Measurements from ENCODE around the gene PDIA5.

PDIA5 gene

GRCh38 chr3:123201223-123201556 lies 134.4 kb downstream of the PDIA5 start:
- TF ChIP-seq, protein P1, sequence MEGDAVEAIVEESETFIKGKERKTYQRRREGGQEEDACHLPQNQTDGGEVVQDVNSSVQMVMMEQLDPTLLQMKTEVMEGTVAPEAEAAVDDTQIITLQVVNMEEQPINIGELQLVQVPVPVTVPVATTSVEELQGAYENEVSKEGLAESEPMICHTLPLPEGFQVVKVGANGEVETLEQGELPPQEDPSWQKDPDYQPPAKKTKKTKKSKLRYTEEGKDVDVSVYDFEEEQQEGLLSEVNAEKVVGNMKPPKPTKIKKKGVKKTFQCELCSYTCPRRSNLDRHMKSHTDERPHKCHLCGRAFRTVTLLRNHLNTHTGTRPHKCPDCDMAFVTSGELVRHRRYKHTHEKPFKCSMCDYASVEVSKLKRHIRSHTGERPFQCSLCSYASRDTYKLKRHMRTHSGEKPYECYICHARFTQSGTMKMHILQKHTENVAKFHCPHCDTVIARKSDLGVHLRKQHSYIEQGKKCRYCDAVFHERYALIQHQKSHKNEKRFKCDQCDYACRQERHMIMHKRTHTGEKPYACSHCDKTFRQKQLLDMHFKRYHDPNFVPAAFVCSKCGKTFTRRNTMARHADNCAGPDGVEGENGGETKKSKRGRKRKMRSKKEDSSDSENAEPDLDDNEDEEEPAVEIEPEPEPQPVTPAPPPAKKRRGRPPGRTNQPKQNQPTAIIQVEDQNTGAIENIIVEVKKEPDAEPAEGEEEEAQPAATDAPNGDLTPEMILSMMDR (IDR thresholded peaks at IDR 0.05; ENCODE audit: insufficient read depth, low read depth, low read length, missing control alignments), result no peak
- H3K4me3 ChIP-seq (ENCODE audit: low read depth, low read length), result peak overlapping the region; percentile 96
- DNase-seq (ENCODE audit: low read depth), result no peak

DNA sequence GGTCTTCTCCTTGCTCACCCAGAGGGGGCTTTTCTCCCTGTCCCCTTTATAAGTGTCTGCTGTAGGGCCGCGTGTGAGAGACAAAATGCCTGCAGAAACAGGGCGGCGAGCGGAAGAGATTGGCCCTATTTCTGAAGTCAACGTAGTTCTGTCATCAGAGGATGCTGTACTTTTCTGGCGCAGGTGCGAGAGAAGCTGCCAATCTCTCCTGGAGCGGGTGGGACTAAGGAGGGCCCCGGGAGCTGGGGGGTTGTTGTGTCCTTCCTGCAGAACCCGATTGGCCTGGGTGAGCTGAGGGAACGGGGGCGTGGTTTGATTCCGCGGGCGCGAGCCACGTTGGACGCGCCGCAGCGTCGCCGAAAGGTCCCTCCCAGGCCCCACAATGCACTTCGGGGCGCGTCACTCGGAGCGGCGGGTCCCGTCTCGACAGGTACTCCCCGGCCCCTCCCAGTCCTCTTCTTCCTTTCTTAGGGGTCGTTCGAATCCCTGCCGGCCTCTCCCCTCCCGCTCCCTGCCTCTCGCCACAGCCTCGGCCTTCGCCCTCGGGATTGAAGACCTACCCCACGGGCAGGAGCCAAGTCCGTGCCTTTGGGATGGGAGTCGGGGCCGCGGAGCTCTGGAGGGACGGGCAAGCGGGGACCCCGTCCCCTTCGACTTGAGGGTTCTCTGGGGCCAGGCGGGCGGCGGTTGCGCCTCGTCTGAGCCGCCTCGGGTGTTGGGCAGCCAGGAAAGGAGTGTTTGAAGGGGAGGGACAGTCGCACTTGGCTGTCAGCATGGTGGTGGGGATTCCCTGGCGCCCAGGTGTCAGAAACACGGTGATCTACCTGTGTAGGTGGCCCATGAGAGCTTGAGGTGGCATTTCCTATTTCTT lies 135.0 kb downstream of the PDIA5 start, which contains the start of gene SEC22A:
Gene SEC22A, plus strand, starts transcription at position 387 of the 871 bp plus-strand sequence. CDS start 7,275 bp downstream, outside the sequence.
- H3K4me3 ChIP-seq (ENCODE audit: low read depth, low read length), result peak within 1 kb of the TSS; percentile 96
- TF ChIP-seq, protein P1 (IDR thresholded peaks at IDR 0.05; ENCODE audit: insufficient read depth, low read depth, low read length, missing control alignments), result no peak
- peak; percentile 98 for DNase-seq (ENCODE audit: low read depth)

GRCh38 chr3:123202451-123202850 lies 135.6 kb downstream of the PDIA5 start:
- DNase-seq (ENCODE audit: low read depth), result no peak
- H3K4me3 ChIP-seq (ENCODE audit: low read depth, low read length), result peak overlapping the region; percentile 96
- TF ChIP-seq, protein P1 (IDR thresholded peaks at IDR 0.05; ENCODE audit: insufficient read depth, low read depth, low read length, missing control alignments), result no peak
